HG03354 (cell line): ENCODE measurements around the gene EPS8L2.
"Not testable (repeated sequence)": the region's sequence is repeated elsewhere in the genome, so short reads cannot be mapped to it uniquely, and the experiment has no call there.

Experiments
- ATAC-seq: cut with Tn5 transposase; IDR thresholded peaks from one replicate; pipeline ENCODE4 v1.9.1; 2021; ENCODE audit warnings: mild to moderate bottlenecking; ENCODE audit not compliant: unreplicated experiment, poor library complexity, severe bottlenecking

EPS8L2 gene

DNA sequence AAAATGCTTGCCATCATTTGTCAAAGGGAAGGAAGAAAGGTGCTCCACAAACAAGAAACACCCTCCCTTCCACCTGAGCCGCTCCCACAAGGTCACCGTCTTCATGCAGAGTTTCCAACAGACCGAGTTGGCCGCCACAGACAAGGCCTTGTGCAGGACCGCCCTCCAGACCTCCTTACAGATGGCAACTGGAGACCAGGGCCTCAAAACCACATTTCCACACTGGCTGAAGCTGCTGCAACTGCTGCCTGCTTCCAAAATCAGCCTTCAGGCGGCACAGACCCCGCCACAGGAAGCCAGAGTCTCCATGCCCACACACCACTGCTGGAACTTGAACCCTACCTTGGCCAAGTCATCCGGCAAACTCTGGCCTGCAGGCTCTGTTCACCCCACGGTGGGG, 17.4 kb upstream of the EPS8L2 start:
- ATAC-seq: no peak

DNA sequence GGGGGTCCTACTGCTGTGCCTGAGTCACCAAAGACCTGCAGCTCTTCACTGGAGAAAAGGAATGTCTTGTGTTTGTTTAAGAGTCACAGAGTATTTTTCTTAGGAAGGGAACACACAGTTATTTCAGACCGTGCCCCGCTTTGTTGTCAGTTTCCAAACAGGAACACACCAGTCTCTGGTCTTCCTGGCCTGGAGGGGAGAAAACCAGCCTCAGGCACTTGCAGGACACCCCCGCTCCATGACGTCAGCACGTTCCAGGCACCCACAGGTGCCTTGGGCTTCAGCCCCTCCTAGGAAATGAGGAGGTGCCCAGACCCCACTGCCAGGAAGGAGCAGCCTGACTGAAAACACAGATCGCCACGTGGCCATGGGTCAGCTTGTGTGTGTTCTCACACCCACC, 16.4 kb upstream of the EPS8L2 start:
- no peak for ATAC-seq

DNA sequence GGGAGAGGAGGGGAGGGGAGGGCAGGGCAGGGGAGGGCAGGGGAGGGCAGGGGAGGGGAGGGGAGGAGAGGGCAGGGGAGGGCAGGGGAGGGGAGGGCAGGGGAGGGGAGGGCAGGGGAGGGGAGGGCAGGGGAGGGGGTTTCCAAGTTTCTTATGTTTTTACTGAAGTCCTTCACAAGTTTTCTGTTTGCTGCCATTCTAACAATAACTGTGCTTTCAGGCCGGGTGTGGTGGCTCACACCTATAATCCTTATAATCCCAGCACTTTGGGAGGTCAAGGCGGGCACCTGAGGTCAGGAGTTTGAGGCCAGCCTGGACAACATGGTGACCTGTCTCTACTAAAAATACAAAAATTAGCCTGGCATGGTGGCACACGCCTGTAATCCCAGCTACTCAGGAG, 15.8 kb upstream of the EPS8L2 start:
- not testable (repeated sequence) for ATAC-seq

DNA sequence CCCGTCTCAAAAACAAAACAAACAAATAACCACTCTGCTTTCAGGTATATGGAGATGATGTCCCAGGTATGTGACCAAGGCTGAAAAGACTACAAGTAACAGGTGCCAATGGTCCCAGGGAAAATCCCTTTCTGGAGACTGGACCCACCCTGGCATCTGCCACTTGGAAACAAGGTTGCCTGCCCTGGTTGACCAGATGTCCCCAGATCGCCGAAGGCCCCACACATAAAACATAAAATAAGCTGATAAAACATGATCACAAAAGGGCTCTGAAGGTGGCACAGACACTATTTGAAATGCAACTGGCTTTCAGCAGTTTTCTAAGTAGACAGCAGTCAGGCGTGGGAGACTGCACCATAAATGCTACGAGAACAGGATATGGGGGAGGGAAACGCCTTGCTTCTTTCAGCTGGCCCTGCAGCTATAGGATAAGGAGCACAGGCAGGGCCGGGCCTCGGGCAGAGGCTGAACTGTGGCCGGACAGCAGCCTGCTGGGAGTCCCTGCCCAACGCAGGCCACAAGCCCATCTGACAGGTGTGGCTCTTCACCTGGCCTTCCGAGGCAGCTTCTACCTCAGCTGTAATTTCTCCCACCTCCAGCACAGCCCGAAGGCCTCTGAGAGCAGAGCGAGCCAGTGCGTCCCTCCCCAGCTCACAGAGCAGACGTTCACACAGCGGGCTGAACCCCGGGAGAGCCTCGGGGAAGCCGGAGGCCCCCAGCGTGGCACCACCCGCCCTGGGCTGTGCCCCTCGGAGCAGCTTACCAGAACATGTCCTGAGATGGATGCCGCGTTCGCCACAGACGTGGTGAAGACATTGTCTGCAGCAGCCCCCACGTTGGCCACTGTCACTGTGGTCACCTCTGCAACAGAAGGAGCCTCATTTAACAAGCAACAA, 15.0 kb upstream of the EPS8L2 start:
- ATAC-seq: no peak

DNA sequence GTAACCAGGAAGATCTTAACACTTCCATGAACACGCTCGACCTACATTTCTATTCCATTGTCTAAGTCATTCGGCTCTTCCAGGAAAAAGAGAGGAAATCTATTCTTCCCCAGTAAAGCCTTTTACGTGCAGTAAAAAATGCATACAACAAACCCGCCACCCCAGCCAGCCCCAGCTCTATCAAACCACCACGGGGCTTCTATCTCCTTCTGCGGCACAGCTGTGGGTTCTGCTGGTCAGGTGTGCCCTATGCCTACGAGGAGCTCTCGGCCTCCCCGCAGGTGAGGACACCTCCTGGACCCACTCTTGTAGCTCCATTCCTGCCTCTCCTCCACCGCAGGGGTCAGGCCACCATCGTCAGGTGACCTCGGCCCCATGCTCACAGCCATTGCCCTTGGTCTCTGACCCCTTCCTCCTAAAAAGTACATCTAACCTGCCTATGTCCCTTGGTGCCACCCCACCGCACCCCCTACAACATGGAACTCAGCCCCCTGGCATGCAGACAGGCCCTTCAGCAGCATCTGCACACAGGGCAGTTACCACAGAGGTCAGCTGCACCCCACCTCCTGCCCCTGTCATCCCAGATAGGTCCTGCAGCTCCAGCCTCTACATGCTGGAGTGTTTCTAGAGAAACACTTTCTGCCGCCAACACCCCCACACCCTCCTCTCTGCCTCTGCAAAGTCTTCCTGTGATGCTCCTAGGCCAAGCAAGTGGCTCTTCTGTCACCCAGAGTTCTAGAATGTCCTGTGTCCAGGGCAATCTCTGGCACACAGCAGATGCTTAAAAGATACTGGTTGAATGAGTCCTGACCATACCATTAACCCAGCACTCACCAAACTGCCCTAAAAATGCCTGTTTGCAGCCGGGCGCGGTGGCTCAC, 14.1 kb upstream of the EPS8L2 start:
- ATAC-seq: no peak

DNA sequence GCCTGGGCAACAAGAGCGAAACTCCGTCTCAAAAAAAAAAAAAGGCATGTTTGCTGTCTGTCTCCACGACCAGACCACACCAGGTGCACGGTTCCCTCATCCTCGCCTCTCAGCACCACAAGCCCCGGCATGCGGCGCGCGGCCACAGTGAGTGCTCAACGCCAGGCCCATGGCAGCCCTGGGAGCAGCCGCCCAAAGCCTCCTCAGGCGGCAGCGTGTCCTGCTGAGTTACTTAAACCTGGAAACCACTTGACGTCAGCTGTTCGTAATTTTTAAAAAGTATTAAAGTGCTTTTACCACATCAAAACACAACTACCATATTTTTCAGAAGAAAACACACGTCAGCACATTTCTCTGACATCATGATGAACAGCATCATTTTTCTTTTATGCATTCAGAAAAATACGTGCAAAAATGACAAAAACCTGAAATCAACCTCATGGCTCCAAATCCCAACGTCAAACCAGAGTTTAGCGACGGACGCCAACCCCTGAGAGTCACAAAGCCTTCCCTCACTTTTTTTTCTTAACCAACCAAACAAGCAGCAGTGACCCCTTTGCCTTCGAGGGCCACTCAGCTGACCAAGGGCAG, 13.1 kb upstream of the EPS8L2 start:
- ATAC-seq: no peak

DNA sequence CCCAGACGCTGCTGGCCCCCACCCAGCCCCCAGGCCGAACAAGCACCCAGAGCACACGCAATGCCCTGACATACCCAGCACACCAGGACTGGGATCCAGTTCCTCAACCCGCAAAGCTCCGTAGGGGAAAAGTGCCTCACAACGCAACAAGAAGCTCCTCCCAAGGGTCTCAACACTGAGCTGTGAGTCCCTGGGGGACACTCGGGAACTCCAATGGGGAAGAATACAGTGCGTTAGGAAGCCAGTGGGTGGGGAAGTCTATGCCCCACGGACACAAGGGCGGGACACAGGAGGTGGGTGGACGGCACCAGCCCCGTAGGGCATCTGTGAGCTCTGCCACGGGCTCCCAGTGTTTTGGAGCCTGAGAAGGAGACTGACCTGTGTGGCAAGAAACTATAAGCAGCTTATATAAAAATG, 12.6 kb upstream of the EPS8L2 start:
- ATAC-seq: no peak

DNA sequence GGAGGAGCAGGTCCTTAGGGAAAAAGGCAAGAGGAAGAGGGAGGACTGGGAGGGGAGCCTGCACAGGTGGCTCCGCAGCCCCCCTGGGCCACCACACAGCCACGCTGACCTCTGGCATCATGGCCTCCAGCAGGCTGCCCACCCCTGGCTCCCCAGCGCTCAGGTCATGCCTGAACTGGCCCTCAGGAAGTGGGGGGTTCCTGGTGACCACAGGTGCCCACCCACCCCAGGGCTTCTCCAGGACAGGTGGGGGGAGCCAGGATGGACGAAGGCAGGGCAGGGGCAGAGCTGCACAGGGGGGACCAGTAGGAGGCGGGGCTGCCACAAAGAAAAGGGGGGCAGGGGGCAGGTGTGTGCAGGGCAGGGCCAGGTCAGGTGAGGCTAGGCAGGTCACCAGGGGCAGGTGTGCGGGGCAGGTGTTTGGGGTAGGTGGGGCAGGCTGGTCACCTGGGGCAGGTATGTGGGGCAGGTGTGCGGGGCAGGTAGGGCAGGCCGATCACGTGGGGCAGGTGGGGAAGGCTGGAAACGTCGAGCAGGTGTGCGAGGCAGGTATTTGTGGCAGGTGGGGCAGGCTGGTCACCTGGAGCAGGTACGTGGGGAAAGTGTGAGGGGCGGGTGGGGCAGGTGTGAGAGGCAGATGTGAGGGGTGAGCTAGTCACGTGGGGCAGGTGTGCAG, 12.0 kb upstream of the EPS8L2 start:
- ATAC-seq: no peak

DNA sequence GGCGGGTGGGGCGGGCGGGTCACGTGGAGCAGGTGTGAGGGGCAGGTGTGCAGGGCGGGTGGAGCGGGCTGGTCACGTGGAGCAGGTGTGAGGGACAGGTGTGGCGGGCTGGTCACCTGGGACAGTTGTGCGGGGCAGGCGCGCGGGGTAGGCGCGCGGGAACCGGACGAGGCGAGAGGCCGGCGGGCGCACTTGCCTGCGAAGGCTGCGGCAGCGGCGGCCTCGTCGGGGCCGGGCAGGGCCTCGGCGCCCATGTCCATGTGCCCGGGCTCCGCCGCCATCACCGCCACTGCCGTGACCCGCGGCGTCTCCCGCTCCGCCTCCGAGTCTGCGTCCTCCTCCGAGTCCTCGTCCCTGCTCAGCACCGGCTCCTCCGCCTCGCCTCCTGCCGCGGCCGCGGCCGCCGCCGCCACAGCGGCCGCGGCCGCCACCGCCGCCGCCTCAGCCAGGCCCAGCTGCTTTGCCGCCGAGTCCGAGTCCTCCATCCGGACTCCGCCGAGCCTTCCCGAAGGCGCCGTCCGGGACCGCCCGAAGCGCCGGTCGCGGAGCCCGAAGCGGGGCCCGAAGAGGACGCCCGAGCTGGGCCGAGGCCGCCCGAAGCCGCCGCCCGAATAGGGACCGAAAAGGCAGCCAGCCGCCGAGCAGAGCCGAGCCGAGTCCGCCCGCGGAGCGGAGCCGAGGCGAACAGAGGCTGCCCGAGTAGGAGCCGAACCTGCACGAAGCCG, 11.3 kb upstream of the EPS8L2 start, which contains the start of gene DEAF1:
TSS of gene DEAF1 (minus strand) at position 660 of the 725 bp plus-strand sequence. CDS start at position 485, 175 bp downstream.
- peak; percentile 81 for ATAC-seq

DNA sequence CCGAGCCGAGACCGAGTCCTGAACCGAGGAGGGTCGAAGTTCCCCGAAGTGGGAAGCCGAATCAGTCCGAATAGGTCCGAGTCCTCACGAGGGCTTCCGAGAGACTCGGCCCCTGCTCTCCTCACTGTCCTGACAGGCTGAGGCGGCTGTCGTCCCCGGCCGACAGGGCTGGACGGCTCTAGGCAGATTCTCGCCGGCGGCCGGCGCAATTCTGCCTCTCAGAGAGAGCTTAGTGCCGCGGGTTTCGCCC, 10.8 kb upstream of the EPS8L2 start:
- ATAC-seq: no peak

DNA sequence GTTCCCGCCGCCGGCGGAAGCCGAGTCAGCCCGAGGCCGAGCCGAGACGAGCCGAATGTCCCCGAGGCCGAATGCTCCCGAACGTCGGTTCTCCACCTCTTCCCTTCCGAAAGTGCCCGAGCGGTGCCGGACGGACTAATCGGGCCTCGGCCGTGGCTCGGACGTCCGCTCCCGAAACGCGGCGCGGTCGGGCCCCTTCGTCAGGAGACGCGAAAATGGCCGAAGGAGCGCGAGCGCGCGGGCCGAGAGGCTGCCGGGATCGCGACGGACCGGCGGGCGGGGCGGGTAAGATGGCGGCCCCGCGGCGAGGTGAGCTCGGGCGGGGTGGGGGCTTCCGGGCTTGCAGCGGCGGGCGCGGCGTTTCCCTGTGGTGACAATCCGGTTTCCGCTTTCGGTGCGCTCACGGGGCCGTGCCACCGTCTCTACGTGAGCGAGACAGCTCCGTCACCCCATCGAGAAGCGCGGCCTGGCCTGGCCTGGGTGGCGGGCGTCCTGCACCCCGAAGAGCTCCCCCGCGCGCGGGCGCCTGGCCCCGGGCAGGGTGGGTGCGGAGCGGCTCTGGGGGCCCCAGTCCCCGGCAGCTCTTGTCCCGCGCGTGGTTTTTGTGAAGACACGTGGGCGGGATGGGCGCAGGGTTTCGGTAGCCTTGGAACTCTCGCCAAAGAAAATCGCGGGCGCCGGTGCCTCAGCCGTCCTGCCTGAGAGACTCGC, 10.3 kb upstream of the EPS8L2 start, which contains the start of gene TMEM80:
TSS of gene TMEM80 (plus strand) at position 279 of the 711 bp plus-strand sequence. CDS start at position 291, 12 bp downstream.
- ATAC-seq: peak; percentile 75

DNA sequence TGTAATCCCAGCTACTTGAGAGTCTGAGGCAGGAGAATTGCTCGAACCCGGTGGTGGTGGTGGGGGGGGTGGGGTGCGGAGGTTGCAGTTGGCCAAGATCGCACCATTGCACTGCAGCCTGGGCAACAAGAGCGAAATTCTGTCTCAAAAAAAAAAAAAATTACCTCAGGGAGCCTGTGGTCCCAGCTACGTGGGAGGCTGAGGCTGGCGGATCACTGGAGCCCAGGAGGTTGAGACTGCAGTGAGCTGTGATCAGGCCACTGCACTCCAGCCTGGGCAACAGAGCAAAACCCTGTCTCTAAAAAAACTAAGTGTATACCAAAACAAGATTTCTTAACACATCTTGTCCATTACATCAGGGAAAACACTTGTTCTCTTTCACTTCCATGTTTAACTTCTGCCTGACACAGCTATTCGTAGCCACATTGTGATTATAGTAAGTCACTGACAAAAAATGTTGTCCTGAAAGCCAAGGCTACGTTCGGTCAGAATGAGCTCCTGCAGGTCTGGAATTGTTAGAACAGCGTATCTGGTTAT, 9.0 kb upstream of the EPS8L2 start:
- no peak for ATAC-seq

DNA sequence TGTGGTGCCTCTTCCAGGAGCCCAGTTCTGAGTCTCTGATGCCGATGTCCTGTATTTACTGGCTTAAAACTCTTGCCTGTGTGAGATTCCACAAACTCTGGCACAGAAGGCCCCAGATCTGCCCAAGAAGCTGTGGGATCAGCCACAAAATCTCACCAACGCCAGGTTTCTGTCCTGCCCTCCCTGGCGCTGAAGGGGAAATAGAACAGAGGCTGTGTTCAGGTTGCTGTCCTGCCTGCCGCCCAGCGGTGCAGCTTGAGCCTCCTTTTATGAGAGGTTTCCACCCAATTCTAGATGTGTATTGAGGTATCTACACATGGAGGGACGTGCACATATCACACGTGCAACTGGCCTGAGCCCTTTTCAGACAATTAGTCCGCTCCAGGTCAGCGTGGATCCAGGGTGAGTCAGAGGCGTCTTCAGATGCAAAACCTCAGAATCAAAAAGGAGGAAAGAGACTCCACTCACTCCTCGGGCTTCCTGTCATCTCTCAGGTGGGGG, 8.2 kb upstream of the EPS8L2 start:
- ATAC-seq: no peak

DNA sequence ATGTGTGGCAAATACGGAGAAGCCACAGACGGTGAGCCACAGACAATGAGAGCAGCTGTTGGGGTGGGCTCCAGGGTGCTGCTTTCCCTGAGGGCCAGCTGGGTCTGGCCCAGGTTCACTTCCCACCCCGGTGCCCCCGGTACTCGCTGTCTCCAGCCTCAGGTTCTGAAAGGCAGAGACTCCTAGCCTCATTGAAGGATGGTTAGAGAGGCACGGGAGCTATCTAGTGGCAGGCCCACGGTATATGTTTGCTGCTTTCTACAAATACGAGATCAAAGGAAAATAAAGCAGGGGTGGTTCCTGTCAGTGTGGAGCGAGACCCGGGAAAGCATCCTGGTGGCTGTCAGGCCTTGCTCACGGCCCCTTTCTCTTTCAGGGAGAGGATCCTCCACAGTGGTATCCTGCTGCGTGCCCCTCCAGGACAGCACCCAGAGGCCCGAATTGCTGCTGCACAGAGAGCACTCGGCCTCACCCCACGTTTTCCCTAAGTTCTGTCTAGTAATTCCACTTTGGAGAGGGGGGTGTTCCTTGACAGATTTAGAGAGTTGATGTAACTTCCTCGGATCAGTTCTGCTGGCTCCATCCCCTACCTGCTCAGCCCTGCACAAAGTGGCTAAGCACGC, 7.4 kb upstream of the EPS8L2 start:
- no peak for ATAC-seq

DNA sequence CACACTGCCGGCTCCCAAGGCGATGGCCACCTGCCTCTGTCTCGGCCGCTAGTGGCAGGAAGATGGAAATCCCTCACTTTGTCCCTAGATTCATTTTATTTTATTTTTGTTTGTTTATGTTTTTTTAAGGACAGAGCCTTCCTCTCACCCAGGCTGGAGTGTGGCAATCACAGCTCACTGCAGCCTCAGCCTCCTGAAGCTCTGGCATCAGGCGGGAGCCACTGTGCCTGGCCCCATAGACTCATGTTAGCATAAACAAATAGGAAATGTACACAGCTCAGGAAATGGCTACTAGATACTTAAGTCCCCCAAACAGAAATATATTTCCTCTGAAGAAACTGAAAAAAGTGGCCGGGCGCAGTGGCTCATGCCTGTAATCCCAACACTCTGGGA, 6.9 kb upstream of the EPS8L2 start:
- ATAC-seq: no peak

DNA sequence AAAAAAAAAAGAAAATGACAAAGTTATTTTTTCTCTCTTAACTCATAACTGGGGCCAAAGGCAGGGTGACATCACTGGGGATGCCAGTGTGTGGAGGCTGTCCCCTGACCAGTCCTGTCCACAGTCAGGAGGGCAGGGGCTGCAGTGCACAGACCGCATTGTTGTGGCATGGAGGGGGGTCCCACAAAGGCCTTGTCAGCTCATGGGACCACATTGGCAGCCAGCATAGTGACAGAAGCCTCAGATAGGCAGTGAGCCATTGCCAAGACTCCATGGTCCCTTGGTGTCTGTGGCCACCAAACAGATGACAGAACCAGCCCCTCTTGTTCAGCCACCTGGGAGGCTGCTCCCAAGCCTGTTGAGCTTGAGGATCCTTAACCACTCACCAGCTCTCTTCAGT, 6.3 kb upstream of the EPS8L2 start:
- ATAC-seq: no peak

DNA sequence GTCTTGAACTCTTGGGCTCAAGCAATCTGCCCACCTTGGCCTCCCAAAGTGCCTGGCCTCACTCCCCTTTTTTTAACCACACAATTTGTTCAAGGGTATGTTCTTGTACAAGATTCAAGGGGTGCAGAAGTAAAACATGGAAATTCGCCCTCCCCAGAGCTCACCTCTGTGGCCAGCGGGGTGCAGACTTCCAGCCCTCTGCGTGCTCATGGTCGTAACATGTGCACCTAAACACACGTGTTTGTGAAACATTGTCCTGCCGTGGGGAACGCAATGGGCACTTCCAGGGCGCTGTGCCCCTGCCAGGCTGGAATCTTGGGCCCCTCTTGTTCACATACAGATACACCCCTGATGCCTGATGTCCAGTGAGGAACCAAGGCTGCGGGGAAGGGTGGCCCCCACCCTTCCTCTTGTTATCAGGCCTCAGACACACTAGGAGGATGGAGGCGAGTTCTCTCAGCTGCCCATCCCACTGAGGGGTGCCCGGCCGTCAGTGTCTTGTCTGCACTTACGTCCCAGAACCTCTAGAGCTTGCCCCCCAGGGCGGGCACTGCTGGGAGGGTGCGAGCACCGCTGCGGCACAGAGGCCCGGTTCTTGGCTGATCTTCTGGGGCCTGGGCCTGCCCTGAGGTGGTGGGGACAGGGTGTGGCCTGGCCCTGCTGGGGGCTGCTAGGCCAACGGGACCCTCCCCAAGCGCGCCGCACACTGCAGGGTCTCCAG, 4.1 kb upstream of the EPS8L2 start:
- ATAC-seq: no peak
